GM19193 (cell line): ENCODE measurements around the gene ZBTB7B.

Experiments used
- POLR2A ChIP-seq: IDR thresholded peaks from 4 replicates; pipeline ENCODE4 v1.6.1; 2011; ENCODE audit not compliant: insufficient read depth, insufficient read length; ENCODE audit errors: extremely low read depth

ZBTB7B gene

DNA sequence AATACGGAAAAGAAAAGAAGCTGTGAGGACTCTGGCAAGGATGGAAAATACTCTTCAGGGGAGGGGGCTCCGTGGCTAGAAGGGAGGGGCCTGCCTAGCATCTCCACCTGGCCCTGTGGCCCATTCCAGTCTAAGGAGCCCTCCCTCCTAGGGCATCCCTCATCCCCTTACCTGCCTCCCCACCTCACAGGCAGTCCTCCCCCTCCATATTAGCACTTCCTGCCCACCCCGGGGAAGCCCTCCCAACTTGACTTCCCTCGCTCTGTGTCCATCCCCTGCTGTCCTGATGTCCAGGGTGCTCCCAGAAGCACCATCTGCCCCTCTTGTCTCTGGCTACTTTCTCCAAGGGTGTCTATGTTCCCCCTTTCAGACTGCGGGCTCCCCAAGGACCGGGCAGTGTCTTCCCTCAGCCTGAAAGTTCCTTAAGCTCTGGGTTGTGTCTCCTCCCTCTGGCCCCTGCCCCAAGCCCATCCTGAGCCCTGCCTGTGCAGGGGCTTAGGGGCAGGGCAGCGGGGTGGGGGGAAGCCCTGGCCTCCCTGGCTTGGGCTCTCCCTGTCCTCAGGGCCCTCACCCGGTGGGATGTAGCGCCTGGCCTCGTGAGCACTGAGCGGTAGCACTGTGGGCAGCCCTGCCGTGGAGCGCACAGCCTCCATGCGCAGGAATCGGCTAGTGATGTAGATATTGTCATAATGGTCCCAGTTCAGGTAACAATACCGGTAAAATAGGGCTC is 27.1 kb downstream of the ZBTB7B start:
- TF ChIP-seq POLR2A = no peak

DNA sequence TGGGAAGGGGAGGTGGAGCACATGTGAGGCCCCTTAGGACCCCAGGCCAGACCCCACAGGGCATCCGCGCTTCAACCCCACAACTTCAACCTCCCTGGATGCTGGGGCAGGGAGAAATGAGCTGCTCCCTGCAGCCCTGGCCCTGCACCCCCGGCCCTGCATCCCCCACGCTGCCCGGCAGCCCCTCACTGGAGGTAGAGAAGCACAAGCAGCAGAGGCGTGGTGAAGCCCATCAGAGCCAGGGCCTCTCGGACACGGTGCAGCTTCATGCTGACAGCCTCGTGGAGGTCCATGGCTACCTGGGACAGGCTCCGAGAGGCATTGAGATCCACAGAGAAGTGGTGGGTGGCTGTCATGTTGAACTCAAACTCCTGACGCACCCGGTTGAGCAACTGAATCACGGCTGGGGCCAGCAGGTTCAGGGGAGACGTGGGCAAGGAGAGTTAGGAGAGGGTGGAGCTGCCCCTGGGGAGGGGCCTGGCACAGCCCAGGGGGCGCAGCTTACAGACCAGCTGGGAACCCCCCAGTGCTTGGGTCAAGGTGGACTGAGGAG is 27.7 kb downstream of the ZBTB7B start:
- no peak for TF ChIP-seq POLR2A

DNA sequence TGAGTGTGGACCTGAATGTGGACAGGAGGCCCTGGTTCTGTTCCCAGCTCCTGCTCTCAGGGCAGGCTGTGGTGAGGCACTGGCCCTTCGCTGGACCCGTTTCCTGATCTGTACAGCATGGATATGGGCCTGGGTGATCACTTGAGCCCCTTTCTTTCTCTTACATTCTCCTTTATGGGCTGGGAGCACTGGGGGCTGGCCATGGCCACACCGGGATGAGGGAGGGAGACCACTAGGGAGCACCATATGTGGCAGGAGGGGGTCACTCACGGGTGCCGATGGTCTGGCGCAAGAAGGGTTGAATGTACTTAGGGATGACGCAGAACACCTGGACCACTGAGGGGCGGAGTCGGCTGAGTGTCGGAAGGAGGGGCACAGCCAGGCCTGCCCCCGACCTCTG is 28.3 kb downstream of the ZBTB7B start:
- no peak for TF ChIP-seq POLR2A

DNA sequence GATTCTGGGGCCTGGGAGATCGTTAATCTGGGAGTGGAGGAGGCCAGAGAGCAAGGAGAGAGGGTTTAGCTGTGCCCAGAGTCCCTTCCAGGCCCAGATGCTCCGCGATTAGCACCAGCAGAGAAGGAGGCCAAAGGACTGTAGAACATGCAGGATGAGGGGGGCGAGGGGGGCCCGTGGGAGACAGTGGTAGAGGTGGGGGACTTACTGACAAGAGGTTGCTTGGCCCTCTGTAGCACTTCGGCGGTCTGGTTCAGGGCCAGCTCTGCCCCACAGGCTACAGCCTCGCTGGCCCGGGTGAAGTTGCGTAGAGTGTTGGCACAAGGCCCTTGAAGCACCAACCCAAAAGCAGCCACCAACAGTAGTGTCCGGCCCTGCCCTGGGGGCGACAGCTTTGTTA is 30.3 kb downstream of the ZBTB7B start:
- no peak for TF ChIP-seq POLR2A

DNA sequence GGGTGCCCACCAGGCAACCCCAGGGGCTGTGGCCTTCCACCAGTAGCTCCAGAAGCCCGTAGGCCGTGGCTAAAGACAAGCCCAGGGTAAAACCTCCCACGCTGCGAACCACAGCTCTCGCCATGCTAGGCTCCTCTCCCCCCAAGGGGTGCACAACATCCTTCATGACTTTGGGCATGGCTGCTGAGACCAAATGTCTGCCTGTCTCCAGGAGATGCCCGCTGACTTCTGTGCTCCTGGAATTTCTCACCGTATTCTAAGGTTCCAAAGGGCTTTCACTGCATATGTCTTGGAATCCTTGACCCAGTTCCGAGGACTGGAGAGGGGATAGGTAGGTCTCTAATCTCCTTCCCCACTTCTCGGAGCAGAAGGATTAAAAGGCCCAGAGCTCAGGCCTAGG is 30.9 kb downstream of the ZBTB7B start, which contains the start of the genes DCST1 and DCST2:
Gene DCST1 (plus strand): TSS at position 301 of the 400 bp plus-strand sequence. CDS start 213 bp downstream, outside the sequence.
Gene DCST2 (minus strand): TSS at position 258 of the 400 bp plus-strand sequence. CDS start 80 bp downstream, at position 178.
- no peak for TF ChIP-seq POLR2A

DNA sequence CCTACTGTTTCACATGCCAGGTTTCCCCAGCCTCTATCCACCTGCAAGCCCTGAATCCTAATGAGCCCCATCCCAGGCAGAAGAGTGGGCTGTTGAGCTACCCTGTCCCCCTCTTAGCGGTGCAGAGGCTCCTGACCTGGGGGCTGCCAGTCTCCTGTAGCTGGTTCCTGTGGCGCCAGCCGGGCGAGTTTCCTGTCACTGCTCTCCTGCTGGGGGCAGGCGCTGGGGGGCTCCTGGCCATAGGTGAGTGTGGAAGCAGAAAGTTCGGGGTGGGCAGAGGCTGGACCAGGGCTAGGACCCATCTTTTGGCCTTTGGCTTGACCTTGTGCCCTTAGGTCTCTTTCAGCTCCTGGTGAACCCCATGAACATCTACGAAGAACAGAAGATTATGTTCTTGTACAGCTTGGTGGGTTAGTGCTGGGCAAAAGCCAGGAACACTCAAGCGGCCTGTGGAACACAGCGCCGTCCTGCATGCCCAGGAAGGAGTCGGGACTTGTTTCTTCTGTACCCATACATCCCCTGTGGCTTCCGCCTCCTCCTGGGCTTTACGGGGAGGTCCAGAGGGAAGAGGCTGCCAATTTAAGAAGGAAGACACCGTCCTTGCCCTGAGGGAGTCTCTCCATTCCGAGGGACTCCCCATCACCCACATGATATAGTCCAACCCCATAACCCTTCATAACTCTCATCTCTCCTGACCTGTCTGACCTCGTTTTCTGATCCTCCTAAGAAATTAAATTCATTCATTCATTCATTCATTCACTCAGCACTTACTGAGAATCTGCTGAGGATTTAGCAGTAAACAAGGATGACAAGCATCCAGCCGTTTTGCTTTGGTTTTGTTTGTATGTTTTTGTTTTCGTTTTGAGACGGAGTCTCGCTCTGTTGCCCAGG is 32.0 kb downstream of the ZBTB7B start:
- TF ChIP-seq POLR2A = no peak

DNA sequence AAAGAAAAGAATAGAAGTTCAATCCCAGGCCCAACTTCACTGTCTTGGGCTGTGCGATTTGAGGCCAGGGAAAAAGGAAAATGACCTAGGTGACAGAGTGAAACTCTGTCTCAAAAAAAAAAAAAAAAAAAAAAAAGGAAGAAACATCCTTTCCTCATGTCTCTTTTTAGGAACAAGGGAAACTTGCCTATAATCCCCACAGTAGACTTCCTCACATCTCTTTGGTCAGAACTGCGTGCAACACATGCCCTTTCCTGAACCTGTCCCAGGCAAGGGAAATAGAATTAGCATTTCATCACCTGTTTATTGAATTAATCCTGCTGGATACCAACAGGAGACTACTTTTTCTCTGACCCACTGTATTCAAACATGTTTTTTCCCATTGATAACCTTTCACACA is 33.3 kb downstream of the ZBTB7B start:
- no peak for TF ChIP-seq POLR2A

DNA sequence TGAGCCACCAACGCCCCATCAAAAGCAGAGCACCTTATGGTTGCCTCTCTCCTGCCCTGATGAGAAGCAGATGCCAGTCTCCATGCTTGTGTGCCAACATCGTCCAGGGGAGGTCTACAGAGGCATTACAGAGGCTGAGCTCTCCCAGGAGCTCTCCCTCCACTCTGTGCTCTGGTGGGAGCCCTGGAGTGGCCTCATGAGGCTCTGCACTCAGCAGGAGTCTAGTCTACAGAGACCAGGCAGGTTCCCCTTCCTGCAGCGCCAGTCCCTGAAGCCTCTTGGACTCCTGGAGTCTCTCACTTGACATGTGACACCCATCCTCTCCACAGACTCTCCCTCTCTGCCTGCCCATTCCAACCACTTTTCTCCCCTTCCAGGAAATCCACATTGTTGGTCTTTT is 34.4 kb downstream of the ZBTB7B start:
- TF ChIP-seq POLR2A = no peak

DNA sequence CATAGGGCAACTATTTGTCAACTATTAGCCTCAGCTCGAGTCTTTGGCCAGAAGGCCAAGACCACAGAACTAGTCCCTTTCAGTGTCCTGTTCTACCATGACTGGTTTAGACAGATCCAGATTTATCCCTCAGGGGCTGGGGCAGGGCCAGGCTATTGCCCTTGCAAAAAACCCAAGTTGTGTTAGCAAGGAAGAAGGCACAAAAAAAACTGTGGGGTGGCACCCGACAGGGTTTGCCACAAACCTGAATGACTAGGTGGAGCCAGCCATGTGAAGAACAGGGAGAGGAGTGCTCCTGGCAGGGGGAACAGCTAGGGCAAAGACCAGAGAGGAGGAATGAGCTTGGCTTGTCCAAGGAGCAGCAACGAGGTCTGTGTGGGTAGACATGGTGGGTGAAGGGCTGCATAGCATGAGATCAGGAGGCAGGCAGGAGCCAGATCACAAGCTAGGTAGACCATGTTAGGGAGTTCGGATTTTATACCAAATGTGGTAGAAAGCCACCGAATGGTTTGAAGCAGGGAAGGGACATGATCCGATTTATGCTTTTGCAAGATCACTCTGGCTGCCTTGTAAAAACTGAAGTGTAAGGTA is 35.3 kb downstream of the ZBTB7B start:
- TF ChIP-seq POLR2A = no peak

DNA sequence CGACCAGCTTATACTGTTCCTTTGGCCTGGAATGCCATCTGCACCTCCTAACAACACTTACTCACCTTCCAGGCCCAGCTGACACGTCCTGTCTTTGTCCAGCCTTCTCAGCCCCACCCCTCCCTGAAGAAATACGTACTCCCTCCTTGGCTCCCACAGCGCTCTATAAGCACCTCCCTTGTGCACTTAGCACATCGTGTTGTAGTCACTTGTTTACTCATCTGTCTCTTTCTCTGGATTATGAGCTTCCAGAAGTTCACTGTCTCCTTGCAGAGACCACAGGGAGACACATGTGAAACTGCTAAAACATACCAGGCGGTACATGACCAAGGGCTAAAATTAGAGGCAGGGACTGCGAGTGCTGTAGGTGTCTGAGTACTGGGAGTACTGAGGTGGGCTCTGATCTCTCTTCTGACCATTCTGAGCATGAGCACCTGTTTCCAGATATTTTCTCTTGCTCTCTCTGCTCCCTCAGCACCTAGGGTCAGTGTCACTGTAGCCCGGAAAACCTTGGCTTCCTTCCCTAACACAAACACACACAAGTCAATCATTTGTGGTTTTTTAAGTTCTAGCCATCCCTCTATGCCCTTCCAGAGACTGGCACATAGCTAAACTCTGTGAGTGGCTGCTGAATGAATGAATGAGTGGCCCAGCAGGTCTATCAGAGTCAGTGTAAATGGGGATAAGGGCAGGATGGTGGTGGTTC is 36.2 kb downstream of the ZBTB7B start:
- no peak for TF ChIP-seq POLR2A

DNA sequence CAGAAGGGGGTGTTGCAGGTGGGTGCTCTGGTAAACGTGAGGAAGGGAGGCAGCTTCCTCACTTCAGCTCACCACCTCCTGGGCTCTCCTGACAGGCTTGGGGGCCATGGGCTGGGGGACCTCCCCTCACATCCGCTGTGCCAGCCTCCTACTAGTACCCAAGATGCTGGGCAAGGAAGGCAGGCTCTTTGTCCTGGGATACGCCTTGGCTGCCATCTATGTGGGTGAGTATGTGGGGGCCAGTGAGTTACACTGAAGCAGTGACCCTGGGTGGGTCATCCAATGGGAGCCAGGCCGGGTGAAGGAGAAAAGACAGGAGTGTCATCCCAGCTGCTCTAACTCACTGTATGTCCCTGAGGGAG is 36.7 kb downstream of the ZBTB7B start:
- TF ChIP-seq POLR2A = no peak

DNA sequence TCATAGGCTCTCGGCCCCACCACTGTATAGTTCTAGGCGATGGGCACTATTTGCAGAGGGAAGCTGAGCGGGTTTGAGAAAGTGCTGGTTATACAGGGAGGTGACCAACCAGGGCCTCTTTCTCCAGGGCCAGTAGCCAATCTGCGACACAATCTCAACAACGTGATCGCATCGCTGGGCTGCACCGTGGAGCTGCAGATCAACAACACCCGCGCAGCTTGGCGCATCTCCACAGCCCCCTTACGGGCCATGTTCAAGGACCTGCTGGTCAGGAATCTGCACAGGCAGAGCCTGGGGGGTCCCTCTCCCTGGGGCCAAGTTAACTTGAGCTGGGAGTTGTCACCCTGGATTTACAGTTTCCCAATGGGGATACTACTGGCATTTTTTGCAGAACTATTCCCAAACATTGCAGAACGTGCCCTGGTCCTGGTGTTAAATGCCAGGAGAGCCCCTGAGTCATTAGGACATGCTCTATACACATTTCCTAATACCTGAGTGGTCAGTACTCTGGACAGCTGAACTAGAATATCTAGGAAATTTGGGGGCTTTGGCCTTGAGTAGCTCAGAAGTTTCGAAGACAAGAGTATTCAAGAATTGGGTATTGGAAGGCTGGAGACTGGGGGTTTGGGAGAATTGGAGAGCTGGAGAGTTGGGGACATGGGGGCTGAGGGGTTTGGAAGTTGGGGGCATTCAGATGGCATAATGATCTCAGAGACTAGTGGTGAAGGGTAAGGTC is 37.9 kb downstream of the ZBTB7B start:
- no peak for TF ChIP-seq POLR2A

DNA sequence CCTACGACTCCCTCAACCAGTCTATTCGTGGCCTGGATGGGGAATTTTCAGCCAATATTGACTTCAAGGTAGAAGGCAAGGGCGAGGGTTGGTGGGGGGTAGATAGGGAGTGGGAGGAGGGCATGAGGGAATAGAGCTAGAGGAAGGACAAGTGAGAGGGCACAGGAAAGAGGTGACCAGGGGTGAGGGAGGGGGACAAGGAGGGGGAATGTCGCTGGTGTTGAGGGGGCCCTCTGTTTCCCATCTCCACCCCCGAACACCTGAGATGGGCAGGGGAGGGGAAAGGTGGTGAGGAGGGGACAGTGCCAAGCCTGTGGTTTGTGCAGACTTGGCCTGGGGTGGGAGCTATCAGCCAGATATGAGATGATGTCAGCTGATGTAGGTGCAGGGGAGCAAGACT is 40.2 kb downstream of the ZBTB7B start:
- no peak for TF ChIP-seq POLR2A

DNA sequence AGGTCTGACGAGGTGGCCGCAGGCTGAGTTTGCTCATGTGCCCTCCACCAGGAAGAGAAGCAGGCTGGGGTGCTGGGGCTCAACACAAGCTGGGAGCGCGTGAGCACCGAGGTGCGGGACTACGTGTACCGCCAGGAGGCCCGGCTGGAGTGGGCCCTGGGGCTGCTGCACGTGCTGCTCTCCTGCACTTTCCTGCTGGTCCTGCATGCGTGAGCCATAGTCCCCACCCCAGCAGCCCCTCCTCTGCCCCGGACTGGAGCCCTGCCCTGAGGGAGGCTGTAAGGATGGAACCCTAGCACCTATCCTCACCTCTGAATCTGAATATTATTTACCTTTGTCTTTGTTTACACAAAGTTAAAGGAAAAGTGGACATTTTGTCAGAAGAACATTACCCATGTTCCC is 40.7 kb downstream of the ZBTB7B start:
- no peak for TF ChIP-seq POLR2A

DNA sequence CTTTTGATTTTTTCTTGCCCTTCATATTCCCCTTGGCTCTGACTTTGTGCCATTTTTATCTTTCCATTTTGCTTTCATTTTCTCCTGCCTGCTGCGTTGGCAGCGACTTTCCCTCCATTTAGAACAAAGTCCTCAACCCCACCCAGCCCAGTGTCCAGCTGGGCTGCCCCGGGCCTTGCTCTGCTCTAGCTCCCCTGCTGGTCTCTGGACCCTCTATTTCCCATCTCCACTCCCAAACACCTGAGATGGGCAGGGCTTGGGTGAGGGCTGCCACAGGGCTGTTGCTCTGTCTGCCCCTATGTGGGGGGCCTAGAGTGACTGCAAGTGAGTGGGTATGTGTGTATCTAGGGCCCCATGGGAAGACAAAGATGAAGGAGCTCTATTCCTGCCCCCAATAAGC is 41.2 kb downstream of the ZBTB7B start:
- no peak for TF ChIP-seq POLR2A

DNA sequence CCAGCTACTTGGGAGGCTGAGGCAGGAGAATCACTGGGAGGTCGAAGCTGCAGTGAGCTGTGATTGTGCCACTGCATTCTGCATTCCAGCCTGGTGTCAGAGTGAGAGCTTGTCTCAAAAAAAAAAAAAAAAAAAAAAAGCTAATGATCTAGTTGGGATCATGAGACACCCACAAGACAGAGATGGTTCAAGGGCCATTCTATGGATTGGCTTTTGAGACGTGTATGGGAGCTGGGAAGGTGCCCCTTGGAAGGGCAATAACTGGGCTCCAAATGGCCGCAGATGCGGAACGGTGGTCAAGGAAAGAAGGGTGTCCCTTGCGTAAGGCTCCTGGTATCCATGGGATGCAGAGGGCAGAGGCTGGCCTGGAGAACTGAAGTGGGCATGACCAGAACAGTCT is 41.8 kb downstream of the ZBTB7B start:
- no peak for TF ChIP-seq POLR2A
